Dendritic cell treated with granulocyte-macrophage colony-stimulating factor and Interleukin-4, amounts not matched to agents 40 ng/mL and 50 ng/mL, for 4 days (primary cell): Measurements from ENCODE around the gene MAPK9.

Experiments used
- H3K27ac Mint-ChIP-seq: one replicate; pipeline ENCODE4 v1.8.0; 2022; ENCODE audit warnings: mild to moderate bottlenecking, mixed read lengths
- H3K27me3 Mint-ChIP-seq: one replicate; pipeline ENCODE4 v1.8.0; 2022; ENCODE audit warnings: mild to moderate bottlenecking, mixed read lengths
- H3K36me3 Mint-ChIP-seq: one replicate; pipeline ENCODE4 v1.8.0; 2022; ENCODE audit warnings: low read depth, mixed read lengths
- H3K4me1 Mint-ChIP-seq: one replicate; pipeline ENCODE4 v1.8.0; 2022; ENCODE audit warnings: low read depth, mixed read lengths
- H3K4me3 Mint-ChIP-seq: one replicate; pipeline ENCODE4 v1.8.0; 2022; ENCODE audit warnings: mild to moderate bottlenecking, moderate library complexity, mixed read lengths
- H3K9me3 Mint-ChIP-seq: one replicate; pipeline ENCODE4 v1.8.0; 2022; ENCODE audit warnings: mixed read lengths
- intact Hi-C: fragments of 100-400 bp; cut with micrococcal nuclease; formaldehyde crosslinking; loops from one replicate; pipeline ENCODE4 v1.15.0; 2022

Gene MAPK9

GRCh38 chr5:180207593-180207992, 84.3 kb downstream of the MAPK9 start:
- intact Hi-C loops, result loop anchor here (10.0 kb wide), 1 partner anchor 117 kb away; no protein-coding TSS in a partner anchor
- Mint-ChIP-seq H3K27ac (no peak overlapping the region), H3K27me3 (peaks cover 56% of the 10 kb centered on the region), H3K4me3 (no peak overlapping the region), H3K9me3 (no peaks in the 10 kb centered on the region), H3K4me1 (peaks cover 12% of the 10 kb centered on the region), H3K36me3 (no peaks in the 10 kb centered on the region)

- peaks cover 11% of the 10 kb centered on the region for H3K4me1 Mint-ChIP-seq
- H3K4me3 Mint-ChIP-seq, result no peak overlapping the region
- no peaks in the 10 kb centered on the region for H3K9me3 Mint-ChIP-seq
- intact Hi-C loops, result loop anchor here (10.0 kb wide), 1 partner anchor 118 kb away; no protein-coding TSS in a partner anchor
- H3K27me3 Mint-ChIP-seq, result peaks cover 50% of the 10 kb centered on the region
- H3K36me3 Mint-ChIP-seq, result no peaks in the 10 kb centered on the region
- H3K27ac Mint-ChIP-seq, result no peak overlapping the region
Observed at GRCh38 chr5:180206993-180207392, 84.9 kb downstream of the MAPK9 start.

- Mint-ChIP-seq H3K4me1 (peaks cover 16% of the 10 kb centered on the region), H3K36me3 (no peaks in the 10 kb centered on the region), H3K4me3 (no peak overlapping the region)
Observed at GRCh38 chr5:180205916-180206315, 86.0 kb downstream of the MAPK9 start.

GRCh38 chr5:180204276-180204819, 87.5 kb downstream of the MAPK9 start:
- Mint-ChIP-seq H3K9me3 (no peaks in the 10 kb centered on the region), H3K36me3 (no peaks in the 10 kb centered on the region), H3K4me1 (peaks cover 20% of the 10 kb centered on the region), H3K27ac (no peak overlapping the region), H3K27me3 (peaks cover 42% of the 10 kb centered on the region), H3K4me3 (no peak overlapping the region)
- intact Hi-C loops, result loop anchor here (10.0 kb wide), 1 partner anchor 120 kb away; no protein-coding TSS in a partner anchor

More at GRCh38 chr5:180205916-180206315, 86.0 kb downstream of the MAPK9 start:
- peaks cover 47% of the 10 kb centered on the region for H3K27me3 Mint-ChIP-seq
- H3K9me3 Mint-ChIP-seq, result no peaks in the 10 kb centered on the region
- H3K27ac Mint-ChIP-seq, result no peak overlapping the region
- intact Hi-C loops, result loop anchor here (10.0 kb wide), 1 partner anchor 119 kb away; no protein-coding TSS in a partner anchor

- peaks cover 35% of the 10 kb centered on the region for H3K27me3 Mint-ChIP-seq
- intact Hi-C loops, result loop anchor here (10.0 kb wide), 1 partner anchor 122 kb away; no protein-coding TSS in a partner anchor
- H3K36me3 Mint-ChIP-seq, result no peaks in the 10 kb centered on the region
- no peaks in the 10 kb centered on the region for H3K9me3 Mint-ChIP-seq
- no peak overlapping the region for H3K4me3 Mint-ChIP-seq
- H3K4me1 Mint-ChIP-seq, result peaks cover 14% of the 10 kb centered on the region
- H3K27ac Mint-ChIP-seq, result no peak overlapping the region
Observed at GRCh38 chr5:180202939-180203573, 88.8 kb downstream of the MAPK9 start.

- no peaks in the 10 kb centered on the region for H3K36me3 Mint-ChIP-seq
- peaks cover 21% of the 10 kb centered on the region for H3K27me3 Mint-ChIP-seq
- intact Hi-C loops, result loop anchor here (10.0 kb wide), 1 partner anchor 123 kb away; no protein-coding TSS in a partner anchor
- H3K27ac Mint-ChIP-seq, result no peak overlapping the region
- H3K4me1 Mint-ChIP-seq, result peaks cover 9% of the 10 kb centered on the region
- no peak overlapping the region for H3K4me3 Mint-ChIP-seq
- no peaks in the 10 kb centered on the region for H3K9me3 Mint-ChIP-seq
Observed at GRCh38 chr5:180201051-180201987, 90.6 kb downstream of the MAPK9 start.

GRCh38 chr5:180199390-180199789, 92.5 kb downstream of the MAPK9 start:
- peaks cover 16% of the 10 kb centered on the region for H3K27me3 Mint-ChIP-seq
- H3K36me3 Mint-ChIP-seq, result no peaks in the 10 kb centered on the region
- peaks cover 9% of the 10 kb centered on the region for H3K4me1 Mint-ChIP-seq
- intact Hi-C loops, result no loop called here
- H3K9me3 Mint-ChIP-seq, result no peaks in the 10 kb centered on the region
- no peak overlapping the region for H3K4me3 Mint-ChIP-seq
- no peak overlapping the region for H3K27ac Mint-ChIP-seq

GRCh38 chr5:180198208-180198607, 93.7 kb downstream of the MAPK9 start:
- H3K4me1 Mint-ChIP-seq, result peaks cover 9% of the 10 kb centered on the region
- H3K27ac Mint-ChIP-seq, result no peak overlapping the region
- peaks cover 14% of the 10 kb centered on the region for H3K27me3 Mint-ChIP-seq
- intact Hi-C loops, result no loop called here
- H3K36me3 Mint-ChIP-seq, result no peaks in the 10 kb centered on the region
- H3K9me3 Mint-ChIP-seq, result no peaks in the 10 kb centered on the region
- H3K4me3 Mint-ChIP-seq, result no peak overlapping the region

GRCh38 chr5:180197016-180197702, 94.7 kb downstream of the MAPK9 start:
- Mint-ChIP-seq H3K27me3 (peaks cover 13% of the 10 kb centered on the region), H3K4me3 (no peak overlapping the region), H3K4me1 (peaks cover 9% of the 10 kb centered on the region), H3K36me3 (no peaks in the 10 kb centered on the region), H3K9me3 (no peaks in the 10 kb centered on the region), H3K27ac (no peak overlapping the region)
- intact Hi-C loops, result no loop called here

DNA sequence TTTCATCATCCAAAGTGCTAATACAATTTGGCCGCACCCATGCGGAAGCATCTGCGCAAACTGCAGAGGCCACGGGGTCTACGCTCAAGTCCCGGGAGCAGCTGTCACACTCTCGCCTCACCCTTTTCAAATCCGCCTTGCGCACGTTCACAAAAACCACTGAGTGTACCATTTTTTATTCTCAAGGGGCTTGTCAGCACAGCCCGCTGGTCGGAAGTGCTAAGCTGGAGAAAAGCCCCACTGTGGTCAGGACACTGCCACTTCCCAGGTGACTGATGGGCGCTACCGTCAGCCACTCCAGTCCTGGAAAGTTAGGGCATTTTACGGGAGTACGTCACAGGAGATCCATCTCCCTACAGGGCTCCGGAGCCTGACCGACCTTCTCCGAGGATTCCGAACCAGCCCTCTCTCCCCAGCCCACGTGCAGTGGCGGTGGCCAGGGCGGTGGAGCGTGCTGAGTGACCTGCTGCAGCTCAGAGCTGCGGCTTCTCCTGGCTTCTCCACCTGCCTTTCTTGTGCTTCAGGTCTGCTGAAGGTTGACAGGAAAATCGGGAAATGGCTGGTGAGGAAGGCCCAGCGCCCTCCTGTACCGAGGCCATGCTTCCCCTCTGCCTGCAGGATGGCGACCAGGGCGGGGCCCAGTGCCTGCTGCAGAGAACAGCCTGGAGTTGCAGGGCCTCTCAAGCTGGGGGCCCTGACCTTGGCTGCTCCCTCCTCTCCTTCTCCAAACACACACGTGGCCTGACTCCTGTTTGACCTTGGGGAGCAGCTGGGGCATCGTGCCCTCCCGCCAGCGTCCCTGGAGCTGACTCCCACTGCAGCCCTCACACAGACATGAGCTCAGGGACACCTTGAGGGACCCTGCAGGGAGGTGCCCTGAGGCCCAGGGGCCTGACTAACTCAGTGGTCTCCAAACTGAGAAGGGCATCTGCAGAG, 97.2 kb downstream of the MAPK9 start:
- intact Hi-C loops, result no loop called here
- Mint-ChIP-seq H3K4me3 (no peak overlapping the region), H3K9me3 (no peaks in the 10 kb centered on the region), H3K27me3 (peaks cover 2% of the 10 kb centered on the region), H3K4me1 (no peaks in the 10 kb centered on the region), H3K27ac (no peak overlapping the region), H3K36me3 (no peaks in the 10 kb centered on the region)

- Mint-ChIP-seq H3K4me3 (no peak overlapping the region), H3K27me3 (peaks cover 2% of the 10 kb centered on the region), H3K36me3 (no peaks in the 10 kb centered on the region), H3K9me3 (no peaks in the 10 kb centered on the region), H3K4me1 (no peaks in the 10 kb centered on the region), H3K27ac (no peak overlapping the region)
- intact Hi-C loops, result no loop called here
Observed at GRCh38 chr5:180193749-180194375, 98.0 kb downstream of the MAPK9 start.

GRCh38 chr5:180191716-180192115, 100.2 kb downstream of the MAPK9 start:
- Mint-ChIP-seq H3K27me3 (peaks cover 5% of the 10 kb centered on the region), H3K9me3 (peaks cover 20% of the 10 kb centered on the region), H3K4me3 (no peak overlapping the region), H3K36me3 (no peaks in the 10 kb centered on the region), H3K27ac (no peak overlapping the region), H3K4me1 (no peaks in the 10 kb centered on the region)
- intact Hi-C loops, result no loop called here
